Adrenal gland (tissue), 5 donors: ENCODE results near the gene ZBTB49.

Source experiments
- POLR2A ChIP-seq, 2 donors: fragments of 450-650 bp; IDR thresholded peaks; one replicate each; pipeline ENCODE4 v1.6.1; 2017; ENCODE audit warnings: antibody characterized with exemption in 2 of 2, mild to moderate bottlenecking in 2 of 2, moderate library complexity in 1 of 2
- TF ChIP-seq, protein P1 (sequence below), 6 experiments: fragments of 450-650 bp in 4 of 6; fragments of 200-600 bp in 2 of 6; sonication (generic) in 1 of 6; IDR thresholded peaks; 1 replicate in 5 of 6; 2 replicates in 1 of 6; pipeline versions ENCODE4 v1.5.1 to v1.8.0; 2016 to 2021; ENCODE audit warnings: antibody characterized with exemption in 6 of 6, mild to moderate bottlenecking in 2 of 6, moderate library complexity in 1 of 6
- donor health status: DM: no; HTN: no; CAD: no.

DNA sequence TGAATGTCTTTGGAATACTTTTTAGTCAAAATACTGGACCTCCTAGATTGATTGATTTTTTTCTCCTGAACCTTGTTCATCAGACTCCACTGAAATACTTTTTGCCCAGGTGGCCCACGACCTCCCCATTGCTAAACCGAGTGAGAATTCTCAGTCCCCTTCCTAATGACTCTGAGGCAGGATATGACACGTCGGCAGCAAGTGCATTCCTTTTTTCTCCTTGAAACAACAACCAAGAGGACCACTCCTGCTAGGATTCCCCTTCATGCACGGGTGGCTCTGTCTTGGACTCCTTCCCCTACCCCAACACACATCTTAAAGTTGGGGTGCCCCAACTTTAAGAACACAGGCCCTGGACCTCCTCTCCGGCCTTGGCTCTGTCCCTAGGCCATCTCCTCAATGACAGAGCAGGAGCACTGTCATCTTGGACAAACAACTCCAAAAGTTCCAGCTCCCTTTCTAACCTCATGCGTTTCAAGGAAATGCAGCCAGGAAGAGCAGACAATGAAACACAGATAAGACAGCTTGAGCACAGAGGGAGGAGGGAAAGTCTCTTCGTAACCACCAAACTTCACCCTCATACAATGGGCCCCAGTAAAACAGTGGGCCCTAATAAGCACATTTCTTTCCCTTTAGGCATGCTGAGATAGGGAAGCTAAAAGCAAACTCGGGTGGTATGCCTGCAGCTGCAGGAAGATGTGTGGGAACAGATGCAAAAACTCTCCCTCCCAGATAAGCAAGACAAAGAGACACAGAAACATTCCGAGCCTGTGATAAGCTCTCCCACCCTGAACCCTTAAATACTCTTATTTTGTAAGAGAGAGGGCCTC, 33.9 kb downstream of the ZBTB49 start:
- TF ChIP-seq, protein P1, sequence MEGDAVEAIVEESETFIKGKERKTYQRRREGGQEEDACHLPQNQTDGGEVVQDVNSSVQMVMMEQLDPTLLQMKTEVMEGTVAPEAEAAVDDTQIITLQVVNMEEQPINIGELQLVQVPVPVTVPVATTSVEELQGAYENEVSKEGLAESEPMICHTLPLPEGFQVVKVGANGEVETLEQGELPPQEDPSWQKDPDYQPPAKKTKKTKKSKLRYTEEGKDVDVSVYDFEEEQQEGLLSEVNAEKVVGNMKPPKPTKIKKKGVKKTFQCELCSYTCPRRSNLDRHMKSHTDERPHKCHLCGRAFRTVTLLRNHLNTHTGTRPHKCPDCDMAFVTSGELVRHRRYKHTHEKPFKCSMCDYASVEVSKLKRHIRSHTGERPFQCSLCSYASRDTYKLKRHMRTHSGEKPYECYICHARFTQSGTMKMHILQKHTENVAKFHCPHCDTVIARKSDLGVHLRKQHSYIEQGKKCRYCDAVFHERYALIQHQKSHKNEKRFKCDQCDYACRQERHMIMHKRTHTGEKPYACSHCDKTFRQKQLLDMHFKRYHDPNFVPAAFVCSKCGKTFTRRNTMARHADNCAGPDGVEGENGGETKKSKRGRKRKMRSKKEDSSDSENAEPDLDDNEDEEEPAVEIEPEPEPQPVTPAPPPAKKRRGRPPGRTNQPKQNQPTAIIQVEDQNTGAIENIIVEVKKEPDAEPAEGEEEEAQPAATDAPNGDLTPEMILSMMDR (IDR thresholded peaks at IDR 0.05), result no peak
- no peak for TF ChIP-seq POLR2A (IDR thresholded peaks at IDR 0.05)
